Measurements from ENCODE around the gene MYCL.

DNA sequence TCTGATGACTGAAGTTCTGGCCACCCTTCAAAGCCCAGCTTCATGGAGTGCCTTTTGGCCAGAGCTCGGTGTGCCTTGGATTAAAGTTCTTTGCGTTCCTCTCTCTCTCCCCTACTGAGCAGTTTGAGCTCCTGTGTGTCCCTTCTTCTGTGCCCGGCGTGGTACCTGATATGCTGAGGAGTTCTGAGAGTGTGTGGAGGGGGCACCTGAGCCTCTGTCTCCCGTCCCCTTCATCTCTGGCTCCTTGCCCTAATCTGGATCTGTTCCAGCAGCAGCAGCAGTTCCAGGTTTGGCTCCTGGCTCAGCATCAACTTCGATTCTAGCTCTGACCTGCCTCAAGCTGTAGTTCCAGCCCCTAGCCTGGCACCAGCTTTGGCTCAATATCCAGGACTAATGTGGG is 25.1 kb upstream of the MYCL start:
- TF ChIP-seq, protein P1, sequence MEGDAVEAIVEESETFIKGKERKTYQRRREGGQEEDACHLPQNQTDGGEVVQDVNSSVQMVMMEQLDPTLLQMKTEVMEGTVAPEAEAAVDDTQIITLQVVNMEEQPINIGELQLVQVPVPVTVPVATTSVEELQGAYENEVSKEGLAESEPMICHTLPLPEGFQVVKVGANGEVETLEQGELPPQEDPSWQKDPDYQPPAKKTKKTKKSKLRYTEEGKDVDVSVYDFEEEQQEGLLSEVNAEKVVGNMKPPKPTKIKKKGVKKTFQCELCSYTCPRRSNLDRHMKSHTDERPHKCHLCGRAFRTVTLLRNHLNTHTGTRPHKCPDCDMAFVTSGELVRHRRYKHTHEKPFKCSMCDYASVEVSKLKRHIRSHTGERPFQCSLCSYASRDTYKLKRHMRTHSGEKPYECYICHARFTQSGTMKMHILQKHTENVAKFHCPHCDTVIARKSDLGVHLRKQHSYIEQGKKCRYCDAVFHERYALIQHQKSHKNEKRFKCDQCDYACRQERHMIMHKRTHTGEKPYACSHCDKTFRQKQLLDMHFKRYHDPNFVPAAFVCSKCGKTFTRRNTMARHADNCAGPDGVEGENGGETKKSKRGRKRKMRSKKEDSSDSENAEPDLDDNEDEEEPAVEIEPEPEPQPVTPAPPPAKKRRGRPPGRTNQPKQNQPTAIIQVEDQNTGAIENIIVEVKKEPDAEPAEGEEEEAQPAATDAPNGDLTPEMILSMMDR (conservative IDR thresholded peaks at IDR 0.05 in 1 of 2, IDR thresholded peaks at IDR 0.05 in 1 of 2; ENCODE audit: extremely low read depth in 1 of 2, insufficient read depth in 1 of 2, low read depth in 1 of 2, low read length in 2 of 2), result no peak
- TF ChIP-seq EZH2 (IDR thresholded peaks at IDR 0.05; ENCODE audit: borderline replicate concordance, low read length), result no peak

All from mammary epithelial cell (primary cell).